PC-3 (cell line): ENCODE results near the gene TNFRSF18. TPM values are rescaled to one million over a fixed set of nuclear protein-coding genes. Genes with fewer than 3 reads are reported as not detected.

Experiments
- ATAC-seq: fragments of 200-7000 bp; cut with Tn5 transposase; 2 replicates; pipeline ENCODE4 v1.9.1; 2020; ENCODE audit warnings: mild to moderate bottlenecking, moderate library complexity
- BruUV-seq: library from RNA; stranded (reverse); fragments of 400-500 nt; replicated peaks from 2 replicates; lab custom pipeline; 2021; lab: Mats Ljungman, UMichigan
- CTCF ChIA-PET: fragments of 300-600 bp; sonication (Branson Sonifier 250); formaldehyde crosslinking; loops from one replicate; lab custom pipeline; 2022; ENCODE audit warnings: antibody characterized with exemption; lab: Charles Lee
- POLR2A ChIA-PET: fragments of 300-600 bp; sonication (Branson Sonifier 250); formaldehyde crosslinking; loops from one replicate; lab custom pipeline; 2022; ENCODE audit warnings: antibody characterized with exemption; ENCODE audit not compliant: unreplicated experiment; lab: Charles Lee
- DNase-seq: peaks from one replicate; pipeline ENCODE4 v3.0.0-alpha.2; 2015
- H2AFZ ChIP-seq: fragments of 300-600 bp; sonication (generic); 2 replicates; pipeline ENCODE4 v1.6.0; 2016; ENCODE audit warnings: antibody characterized with exemption, low read length
- H3F3A ChIP-seq: fragments of 300-600 bp; sonication (generic); one replicate; pipeline ENCODE4 v1.6.0; 2017; ENCODE audit warnings: antibody characterized with exemption, low read length, control low read depth, mild to moderate bottlenecking; ENCODE audit not compliant: unreplicated experiment
- H3K27ac ChIP-seq: fragments of 300-600 bp; sonication (generic); 2 replicates; pipeline ENCODE4 v1.5.1; 2016; ENCODE audit warnings: mild to moderate bottlenecking, low read length
- H3K27me3 ChIP-seq: fragments of 300-600 bp; sonication (generic); 2 replicates; pipeline ENCODE4 v1.6.1; 2016; ENCODE audit warnings: low read length, mixed read lengths
- H3K36me3 ChIP-seq: fragments of 300-600 bp; sonication (generic); 2 replicates; pipeline ENCODE4 v1.6.1; 2016; ENCODE audit warnings: low read depth, mixed run types, low read length, mixed read lengths
- H3K4me1 ChIP-seq: fragments of 300-600 bp; sonication (generic); 2 replicates; pipeline ENCODE4 v1.5.1; 2016; ENCODE audit warnings: low read length; ENCODE audit not compliant: insufficient read depth
- H3K4me2 ChIP-seq: fragments of 300-600 bp; sonication (generic); 2 replicates; pipeline ENCODE4 v1.6.0; 2016; ENCODE audit warnings: low read length
- H3K4me3 ChIP-seq: fragments of 300-600 bp; sonication (generic); 2 replicates; pipeline ENCODE4 v1.5.1; 2016; ENCODE audit warnings: mild to moderate bottlenecking, low read length, mixed read lengths
- H3K79me2 ChIP-seq: fragments of 300-600 bp; sonication (generic); 2 replicates; pipeline ENCODE4 v1.6.1; 2017; ENCODE audit warnings: low read length, mixed read lengths
- H3K9ac ChIP-seq: fragments of 300-600 bp; sonication (generic); 2 replicates; pipeline ENCODE4 v1.6.0; 2016; ENCODE audit warnings: mild to moderate bottlenecking, low read length
- H3K9me2 ChIP-seq: fragments of 300-600 bp; sonication (generic); replicated peaks from 2 replicates; pipeline ENCODE4 v1.6.1; 2016; ENCODE audit warnings: mixed run types, low read length, mixed read lengths
- H3K9me3 ChIP-seq: fragments of 300-600 bp; sonication (generic); 2 replicates; pipeline ENCODE4 v1.6.1; 2016; ENCODE audit warnings: low read length, mixed read lengths
- H4K20me1 ChIP-seq: fragments of 300-600 bp; sonication (generic); 2 replicates; pipeline ENCODE4 v1.6.1; 2016; ENCODE audit warnings: low read length, mixed read lengths
- CTCF ChIP-seq: fragments of 300-600 bp; sonication (generic); conservative IDR thresholded peaks from 2 replicates; pipeline ENCODE4 v1.5.1; 2017; ENCODE audit warnings: antibody characterized with exemption, low read depth, mild to moderate bottlenecking, low read length
- EZH2 ChIP-seq: fragments of 300-600 bp; sonication (generic); IDR thresholded peaks from one replicate; pipeline ENCODE4 v1.6.1; 2017; ENCODE audit warnings: antibody characterized with exemption, mild to moderate bottlenecking, low read length; ENCODE audit not compliant: unreplicated experiment
- EZH2phosphoT487 ChIP-seq: fragments of 300-600 bp; sonication (generic); IDR thresholded peaks from 2 replicates; pipeline ENCODE4 v1.6.1; 2018; ENCODE audit warnings: mild to moderate bottlenecking, antibody characterized with exemption, low read length, borderline replicate concordance
- intact Hi-C: fragments of 100-400 bp; cut with micrococcal nuclease; formaldehyde crosslinking; loops from 2 replicates; pipeline ENCODE4 v1.9.0; 2023
- total RNA-seq: library from RNA; depleted of rRNA; stranded (reverse); fragments of >200 nt; gene quantifications from 2 replicates; pipeline ENCODE4 v1.2.3, GENCODE V29; 2014

TNFRSF18 gene
- total RNA-seq, 1 experiment from 2014 or later: 87.2 TPM

GRCh38 chr1:1234180-1234808 lies 27.9 kb upstream of the TNFRSF18 start:
- Histone ChIP-seq H3K9me2 (no peaks in the 10 kb centered on the region), H3K27me3 (no peaks in the 10 kb centered on the region), H3K4me1 (peaks cover 63% of the 10 kb centered on the region), H3F3A (no peaks in the 10 kb centered on the region), H3K9me3 (no peaks in the 10 kb centered on the region), H3K27ac (no peak overlapping the region), H3K36me3 (peaks cover 5% of the 10 kb centered on the region; the same call in 1 of the 2 replicates), H3K9ac (peak overlapping the region; percentile 52; the same call in 1 of the 2 replicates), H3K79me2 (peaks cover 59% of the 10 kb centered on the region), H3K4me2 (peak overlapping the region; percentile 78), H3K4me3 (peak overlapping the region; percentile 65), H2AFZ (no peak overlapping the region), H4K20me1 (peaks cover 9% of the 10 kb centered on the region)
- ChIA-PET POLR2A (no interaction called here), CTCF (no interaction called here)
- DNase-seq: no peak
- intact Hi-C loops: no loop called here
- no peak for ATAC-seq
- BruUV-seq: no TSS peak
- TF ChIP-seq CTCF (no peak), EZH2phosphoT487 (no peak)

- no peaks in the 10 kb centered on the region for H3K9me3 ChIP-seq
- H3K27ac ChIP-seq: peak overlapping the region; percentile 2; the same call in 1 of the 2 replicates
- H3K27me3 ChIP-seq: no peaks in the 10 kb centered on the region
- peaks cover 55% of the 10 kb centered on the region for H3K4me1 ChIP-seq
- peaks cover 15% of the 10 kb centered on the region for H4K20me1 ChIP-seq
- ChIA-PET POLR2A (no interaction called here), CTCF (no interaction called here)
- no peaks in the 10 kb centered on the region for H3K9me2 ChIP-seq
- H3K9ac ChIP-seq: peak overlapping the region; percentile 52
- peaks cover 6% of the 10 kb centered on the region for H3K36me3 ChIP-seq
- peaks cover 66% of the 10 kb centered on the region for H3K79me2 ChIP-seq
- ATAC-seq (no peak), DNase-seq (peak; percentile 23)
- H3K4me3 ChIP-seq: peak overlapping the region; percentile 65
- H3F3A ChIP-seq: no peaks in the 10 kb centered on the region
- no TSS peak for BruUV-seq
- H3K4me2 ChIP-seq: peak overlapping the region; percentile 78
- no peak overlapping the region for H2AFZ ChIP-seq
- intact Hi-C loops: no loop called here
- TF ChIP-seq EZH2phosphoT487 (no peak), CTCF (no peak), EZH2 (no peak)
Observed at GRCh38 chr1:1233567-1233892, 27.1 kb upstream of the TNFRSF18 start.

GRCh38 chr1:1232796-1233566 lies 26.6 kb upstream of the TNFRSF18 start:
- Histone ChIP-seq H2AFZ (no peak overlapping the region), H3K9me2 (no peaks in the 10 kb centered on the region), H3K9me3 (no peaks in the 10 kb centered on the region), H3K79me2 (peaks cover 72% of the 10 kb centered on the region), H3K36me3 (peaks cover 12% of the 10 kb centered on the region), H3F3A (no peaks in the 10 kb centered on the region), H3K4me1 (peaks cover 50% of the 10 kb centered on the region), H3K27me3 (no peaks in the 10 kb centered on the region), H4K20me1 (peaks cover 18% of the 10 kb centered on the region), H3K4me2 (peak overlapping the region; percentile 78), H3K4me3 (peak overlapping the region; percentile 65), H3K27ac (peak overlapping the region; percentile 2; the same call in 1 of the 2 replicates), H3K9ac (peak overlapping the region; percentile 52)
- ChIA-PET POLR2A (no interaction called here), CTCF (no interaction called here)
- BruUV-seq: no TSS peak
- peak; percentile 31 for DNase-seq
- TF ChIP-seq EZH2 (no peak), EZH2phosphoT487 (no peak), CTCF (no peak)
- intact Hi-C loops: no loop called here
- ATAC-seq: no peak
